Activated naive CD4-positive, alpha-beta T cell treated with anti-CD3 and anti-CD28 coated beads for 36 hours (primary cell): ENCODE data around the gene FHIT. TPM values are rescaled to one million over a fixed set of nuclear protein-coding genes. Genes with fewer than 3 reads are reported as not detected.

Experiments
- CTCF ChIA-PET: fragments of 350-600 bp; sonication (Branson Sonifier 250); formaldehyde crosslinking; loops from one replicate; lab custom pipeline; 2021; ENCODE audit warnings: antibody characterized with exemption; lab: Charles Lee
- DNase-seq: peaks from one replicate; pipeline ENCODE4 v3.0.0-alpha.2; 2020
- H3K27ac Mint-ChIP-seq: one replicate; pipeline ENCODE4 v1.8.0; 2021; ENCODE audit warnings: mild to moderate bottlenecking, mixed read lengths
- H3K27me3 Mint-ChIP-seq: one replicate; pipeline ENCODE4 v1.8.0; 2021; ENCODE audit warnings: low read depth, mixed read lengths
- H3K36me3 Mint-ChIP-seq: one replicate; pipeline ENCODE4 v1.8.0; 2021; ENCODE audit warnings: low read depth, mixed read lengths
- H3K4me1 Mint-ChIP-seq: one replicate; pipeline ENCODE4 v1.8.0; 2021; ENCODE audit warnings: low read depth, mixed read lengths
- H3K4me3 Mint-ChIP-seq: one replicate; pipeline ENCODE4 v1.8.0; 2021; ENCODE audit warnings: mild to moderate bottlenecking, moderate library complexity, mixed read lengths
- H3K9me3 Mint-ChIP-seq: one replicate; pipeline ENCODE4 v1.8.0; 2021; ENCODE audit warnings: mixed read lengths
- intact Hi-C: fragments of 100-400 bp; cut with micrococcal nuclease; formaldehyde crosslinking; loops from one replicate; pipeline ENCODE4 v1.15.1; 2023
- total RNA-seq, 2 experiments: library from RNA; stranded (reverse); gene quantifications; one replicate each; pipeline ENCODE4 v1.2.3, GENCODE V29; 2021

Gene FHIT
- total RNA-seq, 2 experiments from 2014 or later: 20.2 to 22.7 TPM

DNA sequence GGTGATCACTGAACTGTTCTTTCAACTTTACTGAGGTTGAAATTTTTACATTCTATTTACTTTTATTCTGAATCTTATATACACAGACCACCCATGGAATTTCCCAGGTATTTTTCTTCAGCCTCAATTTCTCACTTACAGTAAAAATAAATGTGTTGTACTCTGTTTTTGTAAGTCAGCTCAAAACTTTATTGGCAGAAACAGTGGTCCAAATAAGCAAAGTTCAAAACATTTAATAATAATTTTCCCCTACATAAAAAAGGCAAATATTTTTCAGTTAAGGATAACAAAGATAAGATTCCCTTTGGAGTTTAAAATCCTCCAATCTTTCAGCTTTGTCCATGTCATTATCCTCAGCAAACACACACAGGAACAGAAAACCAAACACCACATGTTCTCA, 738.0 kb downstream of the FHIT start:
- intact Hi-C loops: no loop called here

DNA sequence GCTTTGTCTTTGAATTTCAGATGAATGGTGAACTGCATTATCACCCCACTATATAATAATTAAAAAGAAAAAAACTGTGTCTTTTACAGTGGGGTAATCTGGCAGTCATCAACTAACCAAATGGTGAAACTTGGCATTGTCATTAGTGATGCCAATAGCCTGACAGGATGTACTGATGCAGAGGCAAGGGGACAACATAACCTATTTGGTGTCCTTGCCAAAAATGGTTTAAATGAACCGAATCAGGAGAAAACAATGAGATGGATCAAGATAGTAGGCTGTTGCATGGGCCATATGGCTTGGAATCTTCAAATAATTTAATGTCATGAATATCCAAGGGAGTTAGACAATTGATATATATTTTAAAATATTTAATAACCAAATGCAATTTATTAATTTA, 738.7 kb downstream of the FHIT start:
- Mint-ChIP-seq H3K27me3 (no peaks in the 10 kb centered on the region), H3K27ac (no peak overlapping the region), H3K9me3 (no peaks in the 10 kb centered on the region), H3K4me3 (no peak overlapping the region), H3K36me3 (no peaks in the 10 kb centered on the region), H3K4me1 (peaks cover 2% of the 10 kb centered on the region)
- CTCF ChIA-PET: no interaction called here
- intact Hi-C loops: no loop called here
- DNase-seq: no peak

More for the DNA sequence above, 738.0 kb downstream of the FHIT start:
- no peaks in the 10 kb centered on the region for H3K9me3 Mint-ChIP-seq
- H3K4me1 Mint-ChIP-seq: peaks cover 2% of the 10 kb centered on the region
- no peak for DNase-seq
- no peak overlapping the region for H3K4me3 Mint-ChIP-seq
- H3K36me3 Mint-ChIP-seq: no peaks in the 10 kb centered on the region
- no peaks in the 10 kb centered on the region for H3K27me3 Mint-ChIP-seq
- H3K27ac Mint-ChIP-seq: no peak overlapping the region
- CTCF ChIA-PET: no interaction called here

DNA sequence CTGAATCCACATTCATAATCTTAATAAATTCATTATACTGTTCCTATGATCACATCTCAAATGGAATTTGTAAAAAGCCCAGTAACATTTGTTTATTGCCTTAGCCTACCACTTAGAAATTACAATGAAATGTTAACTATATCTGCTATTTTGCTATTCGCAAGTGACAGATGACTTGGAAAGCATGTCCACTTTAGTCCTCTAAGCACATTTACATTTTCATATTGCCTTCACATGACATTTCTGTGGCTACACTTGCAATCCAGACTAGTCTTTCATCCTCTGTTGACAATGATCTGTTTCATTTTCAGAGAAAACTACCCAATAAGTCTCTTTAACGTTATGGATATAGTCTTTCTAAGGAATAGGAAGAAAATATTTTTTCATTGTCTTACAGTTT, 741.8 kb downstream of the FHIT start:
- Mint-ChIP-seq H3K27me3 (no peaks in the 10 kb centered on the region), H3K4me1 (no peaks in the 10 kb centered on the region), H3K27ac (no peak overlapping the region), H3K4me3 (no peak overlapping the region), H3K36me3 (peaks cover 3% of the 10 kb centered on the region), H3K9me3 (no peaks in the 10 kb centered on the region)
- CTCF ChIA-PET: interaction anchor here (0.5 kb wide), 1 partner anchor 9 kb away, joined by 3 read pairs; no protein-coding TSS in a partner anchor
- intact Hi-C loops: no loop called here
- DNase-seq: no peak

DNA sequence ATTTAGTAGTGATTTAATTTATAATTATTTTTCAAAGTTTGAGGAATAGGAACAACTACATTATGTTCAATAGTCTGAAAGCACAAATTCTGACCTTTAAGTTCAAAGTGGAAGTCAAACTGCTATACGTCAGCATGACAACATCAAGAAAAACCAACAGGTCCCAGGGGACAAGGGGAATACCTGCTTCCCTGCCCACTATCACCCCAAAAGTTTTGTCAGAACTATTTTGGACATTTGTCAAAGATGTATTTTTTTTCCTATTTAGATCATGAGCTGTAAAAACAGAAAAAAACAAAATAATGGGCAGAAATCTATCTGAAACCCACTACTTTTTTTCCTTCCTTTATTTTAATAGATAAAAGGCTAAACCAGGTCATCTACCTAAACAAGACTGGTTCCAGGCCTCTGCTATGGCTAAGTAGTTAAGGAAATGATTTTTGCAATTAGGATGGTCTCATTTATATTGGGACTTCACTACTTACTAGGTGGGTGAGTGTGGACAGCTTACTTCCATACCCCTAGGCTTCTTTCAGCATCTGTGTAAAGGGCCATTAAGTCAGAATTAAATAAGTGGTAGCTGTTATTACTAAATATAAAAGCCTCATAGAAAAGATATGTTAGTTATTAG, 746.3 kb downstream of the FHIT start:
- no peak for DNase-seq
- peaks cover 3% of the 10 kb centered on the region for H3K36me3 Mint-ChIP-seq
- H3K27me3 Mint-ChIP-seq: no peaks in the 10 kb centered on the region
- CTCF ChIA-PET: no interaction called here
- no peaks in the 10 kb centered on the region for H3K9me3 Mint-ChIP-seq
- H3K4me3 Mint-ChIP-seq: no peak overlapping the region
- intact Hi-C loops: no loop called here
- no peaks in the 10 kb centered on the region for H3K4me1 Mint-ChIP-seq
- H3K27ac Mint-ChIP-seq: no peak overlapping the region

DNA sequence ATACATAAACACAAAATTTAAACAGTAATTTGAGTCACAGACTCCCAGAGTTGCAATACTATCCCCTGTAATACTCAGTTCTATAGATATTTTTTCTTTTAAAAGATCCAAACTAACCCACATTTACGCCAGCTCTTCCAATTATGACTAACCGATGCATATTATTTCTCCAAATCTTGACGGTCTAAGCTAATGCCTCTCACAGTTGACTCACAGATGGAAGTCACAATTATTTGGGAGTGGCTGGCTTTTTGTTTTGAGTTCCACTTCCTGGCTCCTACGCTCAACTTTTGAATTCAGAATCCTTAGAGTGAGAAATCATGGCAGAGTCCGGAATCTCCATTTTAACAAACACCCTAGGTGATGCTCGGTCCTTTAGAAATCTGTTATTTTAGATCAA, 749.9 kb downstream of the FHIT start:
- CTCF ChIA-PET: no interaction called here
- Mint-ChIP-seq H3K27me3 (no peaks in the 10 kb centered on the region), H3K4me3 (no peak overlapping the region)

DNA sequence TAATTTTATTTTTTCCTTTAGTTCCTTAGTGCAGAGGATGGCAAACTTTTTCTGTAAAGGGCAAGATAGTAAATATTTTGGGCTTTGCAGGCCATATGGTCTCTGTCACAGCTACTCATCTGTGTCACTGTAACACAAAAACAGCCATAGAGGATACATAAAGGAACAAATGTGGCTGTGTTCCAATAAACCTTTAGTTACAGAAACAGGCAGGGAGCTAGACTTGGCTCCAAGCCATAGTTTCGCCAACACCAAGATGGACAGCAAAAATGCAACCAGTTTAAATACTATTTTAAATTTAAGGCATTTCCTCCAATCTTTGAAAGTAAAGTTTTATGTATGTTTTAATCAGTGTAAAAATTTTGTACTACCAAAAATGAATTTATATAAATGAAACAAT, 753.4 kb downstream of the FHIT start:
- CTCF ChIA-PET: interaction anchor here (0.6 kb wide), 2 partner anchors 26 to 1211 kb away, joined by 3 read pairs; no protein-coding TSS in a partner anchor
- Mint-ChIP-seq H3K4me1 (no peaks in the 10 kb centered on the region), H3K27ac (no peak overlapping the region), H3K4me3 (no peak overlapping the region), H3K36me3 (no peaks in the 10 kb centered on the region), H3K27me3 (no peaks in the 10 kb centered on the region), H3K9me3 (peaks cover 3% of the 10 kb centered on the region)
- intact Hi-C loops: no loop called here
- no peak for DNase-seq

More for the DNA sequence above, 749.9 kb downstream of the FHIT start:
- no peak overlapping the region for H3K27ac Mint-ChIP-seq
- DNase-seq: no peak
- H3K4me1 Mint-ChIP-seq: no peaks in the 10 kb centered on the region
- peaks cover 3% of the 10 kb centered on the region for H3K9me3 Mint-ChIP-seq
- no peaks in the 10 kb centered on the region for H3K36me3 Mint-ChIP-seq
- intact Hi-C loops: no loop called here

DNA sequence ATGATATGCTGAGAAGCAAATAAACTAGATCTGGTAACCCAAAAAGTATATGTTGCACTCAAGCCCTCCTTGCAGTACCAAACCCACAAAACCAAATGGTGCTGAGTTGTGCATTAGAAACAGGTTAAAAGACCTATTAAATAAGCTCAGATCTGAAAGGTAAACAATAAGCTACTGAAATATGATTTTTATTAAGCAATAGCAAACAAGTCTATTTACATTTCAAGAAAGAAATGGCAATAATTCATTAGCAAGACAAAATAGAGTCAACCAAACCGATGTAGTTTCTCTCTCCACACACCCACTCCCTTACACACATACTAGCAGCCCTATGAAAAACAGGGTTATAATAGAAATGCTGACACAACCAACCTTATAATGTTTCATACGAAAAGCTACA, 760.3 kb downstream of the FHIT start:
- no peak for DNase-seq
- intact Hi-C loops: no loop called here
- Mint-ChIP-seq H3K4me1 (no peaks in the 10 kb centered on the region), H3K27ac (no peak overlapping the region), H3K4me3 (no peak overlapping the region), H3K9me3 (no peaks in the 10 kb centered on the region), H3K27me3 (no peaks in the 10 kb centered on the region), H3K36me3 (no peaks in the 10 kb centered on the region)
- CTCF ChIA-PET: interaction anchor here (1.0 kb wide), 1 partner anchor 21 kb away, joined by 3 read pairs; no protein-coding TSS in a partner anchor

DNA sequence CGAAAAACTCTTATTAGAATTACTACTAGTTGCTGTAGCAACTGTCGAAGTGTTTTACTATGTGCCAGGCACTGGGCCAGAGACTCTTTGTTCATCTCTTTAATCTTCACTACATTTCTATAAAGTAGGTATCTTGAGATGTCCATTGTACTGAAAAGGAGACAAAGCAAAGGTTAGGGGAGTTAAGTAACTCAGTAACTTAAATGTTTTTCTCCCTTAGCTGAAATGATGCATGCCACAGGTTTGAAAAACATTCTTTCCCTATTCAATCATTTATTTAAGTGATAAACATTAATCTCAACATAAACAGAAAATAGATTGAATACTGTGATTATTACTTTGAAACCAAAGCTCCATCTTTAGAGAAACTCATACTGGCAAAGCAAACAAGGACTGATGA, 776.2 kb downstream of the FHIT start:
- CTCF ChIA-PET: no interaction called here

DNA sequence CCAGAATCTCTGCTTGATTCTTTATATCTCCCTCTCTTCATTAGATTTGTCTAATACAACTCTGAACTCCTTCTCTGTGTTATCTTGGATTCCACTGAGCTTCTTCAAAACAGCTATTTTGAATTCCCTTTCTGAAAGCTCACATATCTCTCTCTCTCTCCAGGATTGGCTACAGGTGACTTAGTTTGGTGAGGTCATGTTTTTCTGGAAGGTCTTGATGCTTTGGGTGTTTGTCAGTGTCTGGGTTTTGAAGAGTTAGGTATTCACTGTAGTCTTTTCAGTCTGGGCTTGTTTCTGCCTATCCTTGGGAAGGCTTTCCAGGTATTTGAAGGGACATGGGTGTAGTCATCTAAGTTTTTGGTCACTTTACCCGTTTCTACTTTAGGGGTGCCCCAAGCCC, 781.8 kb downstream of the FHIT start:
- no peaks in the 10 kb centered on the region for H3K27me3 Mint-ChIP-seq
- H3K4me1 Mint-ChIP-seq: no peaks in the 10 kb centered on the region
- H3K27ac Mint-ChIP-seq: no peak overlapping the region
- peaks cover 3% of the 10 kb centered on the region for H3K36me3 Mint-ChIP-seq
- CTCF ChIA-PET: no interaction called here
- H3K9me3 Mint-ChIP-seq: peaks cover 19% of the 10 kb centered on the region
- H3K4me3 Mint-ChIP-seq: no peak overlapping the region
- intact Hi-C loops: no loop called here
- DNase-seq: no peak

More for the DNA sequence above, 776.2 kb downstream of the FHIT start:
- H3K9me3 Mint-ChIP-seq: no peaks in the 10 kb centered on the region
- no peaks in the 10 kb centered on the region for H3K4me1 Mint-ChIP-seq
- H3K4me3 Mint-ChIP-seq: no peak overlapping the region
- H3K36me3 Mint-ChIP-seq: no peaks in the 10 kb centered on the region
- H3K27me3 Mint-ChIP-seq: no peaks in the 10 kb centered on the region
- no peak for DNase-seq
- intact Hi-C loops: no loop called here
- H3K27ac Mint-ChIP-seq: no peak overlapping the region

DNA sequence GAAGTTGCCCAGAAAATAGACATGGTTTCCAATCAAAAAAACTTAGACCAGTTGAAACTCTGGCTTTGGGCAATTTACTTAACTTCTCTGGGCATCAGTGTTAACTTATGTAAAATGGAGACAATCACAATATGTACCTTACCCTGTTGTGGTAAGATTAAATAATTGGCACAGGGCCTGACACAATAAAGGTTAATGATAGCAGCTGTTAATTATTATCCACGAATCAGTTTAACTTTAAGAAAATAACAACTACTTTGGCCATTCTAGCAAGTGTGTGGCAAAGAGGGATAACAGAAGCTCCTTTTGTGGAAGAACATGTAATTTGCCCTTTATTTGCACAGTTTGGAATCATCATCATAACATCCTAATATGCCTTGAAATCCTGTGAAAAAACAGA, 787.6 kb downstream of the FHIT start:
- Mint-ChIP-seq H3K9me3 (peaks cover 11% of the 10 kb centered on the region), H3K4me3 (no peak overlapping the region), H3K27me3 (no peaks in the 10 kb centered on the region), H3K27ac (no peak overlapping the region), H3K36me3 (peaks cover 1% of the 10 kb centered on the region), H3K4me1 (no peaks in the 10 kb centered on the region)
- CTCF ChIA-PET: interaction anchor here (1.5 kb wide), 1 partner anchor 32 kb away, joined by 4 read pairs; no protein-coding TSS in a partner anchor
- DNase-seq: no peak
- intact Hi-C loops: no loop called here

DNA sequence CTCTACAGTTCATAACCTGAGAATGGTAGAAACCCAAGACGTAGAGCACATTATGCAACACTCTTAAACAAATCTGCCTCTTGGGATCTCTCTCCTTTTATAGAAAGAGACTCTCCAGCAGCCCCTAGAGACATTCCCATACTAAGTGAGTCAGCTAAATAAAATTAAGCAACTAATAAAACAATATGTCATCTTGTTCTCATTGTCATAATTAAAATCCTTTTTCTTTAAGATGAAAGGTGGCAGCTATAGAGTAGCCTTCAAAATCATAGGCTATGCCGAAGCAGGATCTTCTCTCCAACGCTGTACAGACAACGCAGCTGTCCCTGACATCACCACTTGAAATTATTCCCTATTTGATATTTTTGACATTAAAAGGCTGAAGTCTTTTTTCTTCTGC, 790.0 kb downstream of the FHIT start:
- CTCF ChIA-PET: no interaction called here
- Mint-ChIP-seq H3K27me3 (no peaks in the 10 kb centered on the region), H3K9me3 (peaks cover 7% of the 10 kb centered on the region), H3K27ac (no peak overlapping the region), H3K4me3 (no peak overlapping the region), H3K4me1 (peaks cover 2% of the 10 kb centered on the region), H3K36me3 (no peaks in the 10 kb centered on the region)
- DNase-seq: no peak
- intact Hi-C loops: no loop called here

DNA sequence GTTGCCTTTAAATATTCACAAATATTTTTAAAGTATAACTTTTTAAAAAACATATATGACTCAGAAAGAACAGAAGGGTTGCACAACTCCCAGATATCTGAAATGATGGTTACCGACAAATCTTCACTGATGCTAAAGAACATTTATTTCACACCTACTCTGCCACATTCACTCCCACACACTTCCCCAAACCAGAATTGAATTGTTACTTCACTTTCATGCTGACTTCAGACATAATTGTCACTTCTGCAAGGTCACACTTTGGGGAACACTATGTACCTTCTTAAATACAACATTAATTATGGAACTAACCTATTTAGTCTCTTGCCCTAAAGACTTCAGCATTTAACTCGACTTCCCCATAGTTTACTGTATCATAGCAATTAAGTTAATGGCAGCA, 795.1 kb downstream of the FHIT start:
- Mint-ChIP-seq H3K27ac (no peak overlapping the region), H3K9me3 (peaks cover 2% of the 10 kb centered on the region), H3K4me1 (peaks cover 15% of the 10 kb centered on the region), H3K4me3 (no peak overlapping the region), H3K36me3 (no peaks in the 10 kb centered on the region), H3K27me3 (no peaks in the 10 kb centered on the region)
- CTCF ChIA-PET: no interaction called here
- peak; percentile 20 for DNase-seq
- intact Hi-C loops: loop anchor here (1.0 kb wide), 1 partner anchor 91 kb away; no protein-coding TSS in a partner anchor

DNA sequence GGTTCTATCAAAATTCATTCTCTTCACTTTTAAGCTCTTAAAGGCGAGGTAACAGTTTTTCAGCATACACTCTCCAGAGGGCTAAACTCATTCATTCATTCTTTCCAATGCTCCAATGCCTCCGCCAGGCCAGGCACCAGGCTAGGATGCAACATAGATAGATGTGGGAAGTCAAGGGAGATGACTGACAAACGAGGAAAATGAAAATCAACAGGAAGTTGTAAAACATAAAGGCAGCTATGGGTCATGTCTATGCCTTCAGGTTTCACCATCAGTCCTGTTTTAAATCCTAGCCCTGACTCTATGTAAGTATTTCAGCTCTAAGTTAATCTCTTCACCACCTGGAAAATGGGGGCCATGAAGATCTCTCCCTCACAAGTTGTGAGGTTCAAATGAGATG, 797.9 kb downstream of the FHIT start:
- H3K27ac Mint-ChIP-seq: no peak overlapping the region
- intact Hi-C loops: no loop called here
- no peak for DNase-seq

More for the DNA sequence above, 797.9 kb downstream of the FHIT start:
- peaks cover 15% of the 10 kb centered on the region for H3K4me1 Mint-ChIP-seq
- CTCF ChIA-PET: no interaction called here
- no peaks in the 10 kb centered on the region for H3K36me3 Mint-ChIP-seq
- peaks cover 2% of the 10 kb centered on the region for H3K9me3 Mint-ChIP-seq
- no peaks in the 10 kb centered on the region for H3K27me3 Mint-ChIP-seq
- no peak overlapping the region for H3K4me3 Mint-ChIP-seq
